Measurements from ENCODE around the gene TARBP2. TPM values are rescaled to one million over a fixed set of nuclear protein-coding genes. Genes with fewer than 3 reads are reported as not detected.
A peak's percentile ranks its signal among the peaks of the same experiment; 100 is the strongest.

TARBP2 gene
- total RNA-seq, 1 experiment from 2014 or later: 74.0 TPM

- no peak for TF ChIP-seq CREM (CRISPR knock-in tag; IDR thresholded peaks at IDR 0.05)
- TF ChIP-seq NFYB (CRISPR knock-in tag; conservative IDR thresholded peaks at IDR 0.05; ENCODE audit: low read depth): no peak
- TF ChIP-seq HMGA2 (CRISPR knock-in tag; IDR thresholded peaks at IDR 0.05): no peak
- TF ChIP-seq E2F1 (CRISPR knock-in tag; IDR thresholded peaks at IDR 0.05): no peak
These were observed 6.0 kb downstream of the TARBP2 start, which contains the start of gene NPFF (continued) for GRCh38 chr12:53506881-53507602.

GRCh38 chr12:53507603-53507885 is 6.5 kb downstream of the TARBP2 start:
- ATAC-seq (no peak), DNase-seq (ENCODE audit: low spot score) (no peak)
- no peaks in the 10 kb centered on the region for H3K9me3 Mint-ChIP-seq
- no peak for TF ChIP-seq SP1 (CRISPR knock-in tag; conservative IDR thresholded peaks at IDR 0.05)
- no peak for TF ChIP-seq FOXP4 (CRISPR knock-in tag; IDR thresholded peaks at IDR 0.05)
- no peak for TF ChIP-seq GRHL2 (CRISPR knock-in tag; IDR thresholded peaks at IDR 0.05; ENCODE audit: insufficient replicate concordance, severe bottlenecking)
- no peak for TF ChIP-seq PREB (CRISPR knock-in tag; IDR thresholded peaks at IDR 0.05; ENCODE audit: borderline replicate concordance)
- no peak for TF ChIP-seq SMAD3 (CRISPR knock-in tag; IDR thresholded peaks at IDR 0.05; ENCODE audit: borderline replicate concordance)
- TF ChIP-seq AR (CRISPR knock-in tag; IDR thresholded peaks at IDR 0.05): no peak
- TF ChIP-seq ATF6 (CRISPR knock-in tag; IDR thresholded peaks at IDR 0.05): no peak
- TF ChIP-seq KAT7 (CRISPR knock-in tag; IDR thresholded peaks at IDR 0.05; ENCODE audit: borderline replicate concordance): no peak
- no peak for TF ChIP-seq ELF4 (CRISPR knock-in tag; IDR thresholded peaks at IDR 0.05; ENCODE audit: low read depth)
- TF ChIP-seq ZBTB43 (CRISPR knock-in tag; IDR thresholded peaks at IDR 0.05): no peak
- peaks cover 21% of the 10 kb centered on the region for H3K36me3 Mint-ChIP-seq
- POLR2A ChIA-PET: no interaction called here
- no peaks in the 10 kb centered on the region for H3K27me3 Mint-ChIP-seq (ENCODE audit: low read depth)
- peaks cover 4% of the 10 kb centered on the region; the same call in 1 of the 2 replicates for H3K4me1 Mint-ChIP-seq
- CTCF ChIA-PET: interaction anchor here (0.7 to 6.8 kb wide), 8 partner anchors 9 to 236 kb away, joined by 3 to 99 read pairs (median 8); no protein-coding TSS in a partner anchor
- H3K27ac Mint-ChIP-seq: 0 out of 2 replicates have a peak overlapping the region, but pooled peaks have one; percentile 49
- no peak overlapping the region for H3K4me3 Mint-ChIP-seq
